GM23338 (cell line): Measurements from ENCODE around the gene ILF2. TPM values are rescaled to one million over a fixed set of nuclear protein-coding genes. Genes with fewer than 3 reads are reported as not detected.

Source experiments
- ATAC-seq: fragments of 200-7000 bp; cut with Tn5 transposase; 3 replicates; pipeline ENCODE4 v1.9.1; 2020
- DNase-seq: peaks from one replicate; pipeline ENCODE4 v3.0.0-alpha.2; 2015; ENCODE audit warnings: low spot score
- H2AFZ ChIP-seq: fragments of 200-600 bp; sonication (generic); 2 replicates; pipeline ENCODE4 v1.8.0; 2016; ENCODE audit warnings: antibody characterized with exemption, mild to moderate bottlenecking, moderate library complexity
- H3F3A ChIP-seq: fragments of 200-600 bp; sonication (generic); replicated peaks from 2 replicates; pipeline ENCODE4 v1.8.0; 2017; ENCODE audit warnings: antibody characterized with exemption, mixed run types, low read depth
- H3K27ac ChIP-seq: fragments of 200-600 bp; sonication (generic); 2 replicates; pipeline ENCODE4 v1.6.1; 2016; ENCODE audit warnings: low read depth
- H3K27me3 ChIP-seq: fragments of 200-600 bp; sonication (generic); 2 replicates; pipeline ENCODE4 v1.8.0; 2016; ENCODE audit warnings: mild to moderate bottlenecking, mixed run types, moderate library complexity; ENCODE audit not compliant: insufficient read depth
- H3K36me3 ChIP-seq: fragments of 200-600 bp; sonication (generic); 2 replicates; pipeline ENCODE4 v1.8.0; 2016; ENCODE audit warnings: mild to moderate bottlenecking; ENCODE audit not compliant: insufficient read depth
- H3K4me1 ChIP-seq: fragments of 200-600 bp; sonication (generic); 2 replicates; pipeline ENCODE4 v1.8.0; 2016; ENCODE audit warnings: mild to moderate bottlenecking, moderate library complexity; ENCODE audit not compliant: insufficient read depth
- H3K4me2 ChIP-seq: fragments of 200-600 bp; sonication (generic); 2 replicates; pipeline ENCODE4 v1.7.1; 2017; ENCODE audit warnings: mixed run types
- H3K4me3 ChIP-seq: fragments of 200-600 bp; sonication (generic); 2 replicates; pipeline ENCODE4 v1.6.1; 2016; ENCODE audit warnings: mixed run types
- H3K79me2 ChIP-seq: fragments of 200-600 bp; sonication (generic); replicated peaks from 2 replicates; pipeline ENCODE4 v1.8.0; 2017; ENCODE audit warnings: mild to moderate bottlenecking; ENCODE audit not compliant: insufficient read depth
- H3K9me2 ChIP-seq: fragments of 200-600 bp; sonication (generic); 2 replicates; pipeline ENCODE4 v1.8.0; 2017; ENCODE audit not compliant: insufficient read depth
- H4K20me1 ChIP-seq: fragments of 200-600 bp; sonication (generic); replicated peaks from 2 replicates; pipeline ENCODE4 v1.8.0; 2017; ENCODE audit warnings: mild to moderate bottlenecking; ENCODE audit not compliant: insufficient read depth
- H3K27ac Mint-ChIP-seq: 2 replicates; pipeline ENCODE4 v1.8.0; 2020; ENCODE audit warnings: inconsistent platforms, mild to moderate bottlenecking, moderate library complexity, mixed read lengths
- H3K27me3 Mint-ChIP-seq: 3 replicates; pipeline ENCODE4 v1.8.0; 2022; ENCODE audit warnings: low read depth, mild to moderate bottlenecking, moderate library complexity, mixed read lengths, inconsistent platforms; ENCODE audit not compliant: insufficient read depth, poor library complexity
- H3K36me3 Mint-ChIP-seq: 3 replicates; pipeline ENCODE4 v1.8.0; 2021; ENCODE audit warnings: low read depth, mild to moderate bottlenecking, inconsistent platforms, moderate library complexity, mixed read lengths
- H3K4me1 Mint-ChIP-seq: 3 replicates; pipeline ENCODE4 v1.8.0; 2020; ENCODE audit warnings: mild to moderate bottlenecking, inconsistent platforms, mixed read lengths
- H3K4me3 Mint-ChIP-seq: 3 replicates; pipeline ENCODE4 v1.8.0; 2021; ENCODE audit warnings: moderate library complexity, mild to moderate bottlenecking, inconsistent platforms, mixed read lengths
- H3K9me3 Mint-ChIP-seq: 3 replicates; pipeline ENCODE4 v1.8.0; 2020; ENCODE audit warnings: moderate library complexity, mild to moderate bottlenecking, inconsistent platforms, mixed read lengths
- ETS1 ChIP-seq: IDR thresholded peaks from 2 replicates; pipeline ENCODE4 v1.6.1; 2016; ENCODE audit warnings: antibody characterized with exemption
- EZH2 ChIP-seq: fragments of 200-600 bp; sonication (generic); IDR thresholded peaks from one replicate; pipeline ENCODE4 v1.8.0; 2017; ENCODE audit warnings: antibody characterized with exemption, mild to moderate bottlenecking, low read depth; ENCODE audit not compliant: unreplicated experiment
- POLR2AphosphoS5 ChIP-seq: IDR thresholded peaks from 2 replicates; pipeline ENCODE4 v1.6.1; 2016; ENCODE audit warnings: antibody characterized with exemption, low read depth
- REST ChIP-seq: IDR thresholded peaks from one replicate; pipeline ENCODE4 v1.6.1; 2018; ENCODE audit warnings: antibody characterized with exemption; ENCODE audit not compliant: unreplicated experiment
- STAT1 ChIP-seq: IDR thresholded peaks from one replicate; pipeline ENCODE4 v1.6.1; 2016; ENCODE audit warnings: antibody characterized with exemption; ENCODE audit not compliant: unreplicated experiment
- polyA plus RNA-seq: library from polyadenylated mRNA; unstranded; fragments of >200 nt; fragmentation: Nextera tagmentation; extraction: Ambion mirVana; gene quantifications from 2 replicates; pipeline ENCODE4 v1.2.1, GENCODE V29; 2016
- total RNA-seq: library from RNA; depleted of rRNA; stranded (reverse); fragments of >200 nt; shearing (Covaris generic); gene quantifications from 2 replicates; pipeline ENCODE4 v1.2.3, GENCODE V29; 2014
- TF ChIP-seq, protein P1 (sequence below): fragments of 250-450 bp; sonication (Bioruptor Pico); IDR thresholded peaks from 2 replicates; pipeline ENCODE4 v1.5.0; 2020; ENCODE audit warnings: mild to moderate bottlenecking, moderate library complexity
- TF ChIP-seq, protein P2 (sequence below), 2 experiments: fragments of 200-600 bp in 1 of 2; sonication (generic) in 1 of 2; conservative IDR thresholded peaks; 2 replicates each; pipeline versions ENCODE4 v1.5.1 to v1.6.1; 2016 to 2017; ENCODE audit warnings: antibody characterized with exemption in 2 of 2, low read depth in 2 of 2, mild to moderate bottlenecking in 2 of 2, moderate library complexity in 1 of 2

ILF2 gene
- total and polyA plus RNA-seq, 2 experiments from 2014 or later: 214 to 337 TPM

- TF ChIP-seq, protein P1, sequence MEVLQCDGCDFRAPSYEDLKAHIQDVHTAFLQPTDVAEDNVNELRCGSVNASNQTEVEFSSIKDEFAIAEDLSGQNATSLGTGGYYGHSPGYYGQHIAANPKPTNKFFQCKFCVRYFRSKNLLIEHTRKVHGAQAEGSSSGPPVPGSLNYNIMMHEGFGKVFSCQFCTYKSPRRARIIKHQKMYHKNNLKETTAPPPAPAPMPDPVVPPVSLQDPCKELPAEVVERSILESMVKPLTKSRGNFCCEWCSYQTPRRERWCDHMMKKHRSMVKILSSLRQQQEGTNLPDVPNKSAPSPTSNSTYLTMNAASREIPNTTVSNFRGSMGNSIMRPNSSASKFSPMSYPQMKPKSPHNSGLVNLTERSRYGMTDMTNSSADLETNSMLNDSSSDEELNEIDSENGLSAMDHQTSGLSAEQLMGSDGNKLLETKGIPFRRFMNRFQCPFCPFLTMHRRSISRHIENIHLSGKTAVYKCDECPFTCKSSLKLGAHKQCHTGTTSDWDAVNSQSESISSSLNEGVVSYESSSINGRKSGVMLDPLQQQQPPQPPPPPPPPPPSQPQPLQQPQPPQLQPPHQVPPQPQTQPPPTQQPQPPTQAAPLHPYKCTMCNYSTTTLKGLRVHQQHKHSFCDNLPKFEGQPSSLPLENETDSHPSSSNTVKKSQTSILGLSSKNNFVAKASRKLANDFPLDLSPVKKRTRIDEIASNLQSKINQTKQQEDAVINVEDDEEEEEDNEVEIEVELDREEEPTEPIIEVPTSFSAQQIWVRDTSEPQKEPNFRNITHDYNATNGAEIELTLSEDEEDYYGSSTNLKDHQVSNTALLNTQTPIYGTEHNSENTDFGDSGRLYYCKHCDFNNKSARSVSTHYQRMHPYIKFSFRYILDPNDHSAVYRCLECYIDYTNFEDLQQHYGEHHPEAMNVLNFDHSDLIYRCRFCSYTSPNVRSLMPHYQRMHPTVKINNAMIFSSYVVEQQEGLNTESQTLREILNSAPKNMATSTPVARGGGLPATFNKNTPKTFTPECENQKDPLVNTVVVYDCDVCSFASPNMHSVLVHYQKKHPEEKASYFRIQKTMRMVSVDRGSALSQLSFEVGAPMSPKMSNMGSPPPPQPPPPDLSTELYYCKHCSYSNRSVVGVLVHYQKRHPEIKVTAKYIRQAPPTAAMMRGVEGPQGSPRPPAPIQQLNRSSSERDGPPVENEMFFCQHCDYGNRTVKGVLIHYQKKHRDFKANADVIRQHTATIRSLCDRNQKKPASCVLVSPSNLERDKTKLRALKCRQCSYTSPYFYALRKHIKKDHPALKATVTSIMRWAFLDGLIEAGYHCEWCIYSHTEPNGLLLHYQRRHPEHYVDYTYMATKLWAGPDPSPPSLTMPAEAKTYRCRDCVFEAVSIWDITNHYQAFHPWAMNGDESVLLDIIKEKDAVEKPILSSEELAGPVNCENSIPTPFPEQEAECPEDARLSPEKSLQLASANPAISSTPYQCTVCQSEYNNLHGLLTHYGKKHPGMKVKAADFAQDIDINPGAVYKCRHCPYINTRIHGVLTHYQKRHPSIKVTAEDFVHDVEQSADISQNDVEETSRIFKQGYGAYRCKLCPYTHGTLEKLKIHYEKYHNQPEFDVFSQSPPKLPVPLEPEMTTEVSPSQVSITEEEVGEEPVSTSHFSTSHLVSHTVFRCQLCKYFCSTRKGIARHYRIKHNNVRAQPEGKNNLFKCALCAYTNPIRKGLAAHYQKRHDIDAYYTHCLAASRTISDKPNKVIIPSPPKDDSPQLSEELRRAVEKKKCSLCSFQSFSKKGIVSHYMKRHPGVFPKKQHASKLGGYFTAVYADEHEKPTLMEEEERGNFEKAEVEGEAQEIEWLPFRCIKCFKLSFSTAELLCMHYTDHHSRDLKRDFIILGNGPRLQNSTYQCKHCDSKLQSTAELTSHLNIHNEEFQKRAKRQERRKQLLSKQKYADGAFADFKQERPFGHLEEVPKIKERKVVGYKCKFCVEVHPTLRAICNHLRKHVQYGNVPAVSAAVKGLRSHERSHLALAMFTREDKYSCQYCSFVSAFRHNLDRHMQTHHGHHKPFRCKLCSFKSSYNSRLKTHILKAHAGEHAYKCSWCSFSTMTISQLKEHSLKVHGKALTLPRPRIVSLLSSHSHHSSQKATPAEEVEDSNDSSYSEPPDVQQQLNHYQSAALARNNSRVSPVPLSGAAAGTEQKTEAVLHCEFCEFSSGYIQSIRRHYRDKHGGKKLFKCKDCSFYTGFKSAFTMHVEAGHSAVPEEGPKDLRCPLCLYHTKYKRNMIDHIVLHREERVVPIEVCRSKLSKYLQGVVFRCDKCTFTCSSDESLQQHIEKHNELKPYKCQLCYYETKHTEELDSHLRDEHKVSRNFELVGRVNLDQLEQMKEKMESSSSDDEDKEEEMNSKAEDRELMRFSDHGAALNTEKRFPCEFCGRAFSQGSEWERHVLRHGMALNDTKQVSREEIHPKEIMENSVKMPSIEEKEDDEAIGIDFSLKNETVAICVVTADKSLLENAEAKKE (CRISPR knock-in tag): no peak
Measured at GRCh38 chr1:153705484-153705883, 34.7 kb upstream of the ILF2 start (continued).

GRCh38 chr1:153699768-153700167 lies 29.0 kb upstream of the ILF2 start:
- TF ChIP-seq STAT1: no peak
- TF ChIP-seq POLR2AphosphoS5: no peak
- TF ChIP-seq EZH2: no peak
- no peak for TF ChIP-seq ETS1
- TF ChIP-seq REST: no peak
- TF ChIP-seq, protein P2, sequence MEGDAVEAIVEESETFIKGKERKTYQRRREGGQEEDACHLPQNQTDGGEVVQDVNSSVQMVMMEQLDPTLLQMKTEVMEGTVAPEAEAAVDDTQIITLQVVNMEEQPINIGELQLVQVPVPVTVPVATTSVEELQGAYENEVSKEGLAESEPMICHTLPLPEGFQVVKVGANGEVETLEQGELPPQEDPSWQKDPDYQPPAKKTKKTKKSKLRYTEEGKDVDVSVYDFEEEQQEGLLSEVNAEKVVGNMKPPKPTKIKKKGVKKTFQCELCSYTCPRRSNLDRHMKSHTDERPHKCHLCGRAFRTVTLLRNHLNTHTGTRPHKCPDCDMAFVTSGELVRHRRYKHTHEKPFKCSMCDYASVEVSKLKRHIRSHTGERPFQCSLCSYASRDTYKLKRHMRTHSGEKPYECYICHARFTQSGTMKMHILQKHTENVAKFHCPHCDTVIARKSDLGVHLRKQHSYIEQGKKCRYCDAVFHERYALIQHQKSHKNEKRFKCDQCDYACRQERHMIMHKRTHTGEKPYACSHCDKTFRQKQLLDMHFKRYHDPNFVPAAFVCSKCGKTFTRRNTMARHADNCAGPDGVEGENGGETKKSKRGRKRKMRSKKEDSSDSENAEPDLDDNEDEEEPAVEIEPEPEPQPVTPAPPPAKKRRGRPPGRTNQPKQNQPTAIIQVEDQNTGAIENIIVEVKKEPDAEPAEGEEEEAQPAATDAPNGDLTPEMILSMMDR (conservative IDR thresholded peaks at IDR 0.05; ENCODE audit: low read depth in 2 of 2): no peak
- ATAC-seq: no peak

More at GRCh38 chr1:153699768-153700167, 29.0 kb upstream of the ILF2 start:
- no peak overlapping the region for H3K27ac ChIP-seq
- no peak overlapping the region for H3K4me3 ChIP-seq
- peaks cover 12% of the 10 kb centered on the region for H3K27me3 Mint-ChIP-seq
- H3K36me3 ChIP-seq: no peaks in the 10 kb centered on the region
- H2AFZ ChIP-seq: no peak overlapping the region
- H3K27ac Mint-ChIP-seq: no peak overlapping the region
- no peaks in the 10 kb centered on the region for H3K9me3 Mint-ChIP-seq
- no peak for DNase-seq
- no peaks in the 10 kb centered on the region for H4K20me1 ChIP-seq
- H3K9me2 ChIP-seq: no peaks in the 10 kb centered on the region; the same call in 1 of the 2 replicates
- peaks cover 27% of the 10 kb centered on the region for H3K4me1 ChIP-seq
- no peak overlapping the region for H3K4me2 ChIP-seq
- no peaks in the 10 kb centered on the region for H3K79me2 ChIP-seq
- H3K36me3 Mint-ChIP-seq: no peaks in the 10 kb centered on the region
- H3K4me3 Mint-ChIP-seq: no peak overlapping the region
- H3F3A ChIP-seq: peaks cover 12% of the 10 kb centered on the region
- H3K27me3 ChIP-seq: no peaks in the 10 kb centered on the region
- peaks cover 25% of the 10 kb centered on the region for H3K4me1 Mint-ChIP-seq
